PFSK-1 (cell line): ENCODE data around the gene ZNF557.

ENCODE experiments used
- POLR2AphosphoS5 ChIP-seq: IDR thresholded peaks from 2 replicates; pipeline ENCODE4 v1.6.1; 2012; ENCODE audit warnings: low read depth, mild to moderate bottlenecking, control low read depth, low read length, moderate library complexity
- SIN3A ChIP-seq: IDR thresholded peaks from 2 replicates; pipeline ENCODE4 v1.6.1; 2012; ENCODE audit warnings: mild to moderate bottlenecking, low read length, moderate library complexity, borderline replicate concordance; ENCODE audit not compliant: insufficient read depth
- TF ChIP-seq, protein P1 (sequence below), 2 experiments: IDR thresholded peaks; 2 replicates each; pipeline versions ENCODE4 v1.6.1 to v1.8.0; 2011 to 2012; ENCODE audit warnings: low read depth in 2 of 2, low read length in 2 of 2, control low read depth in 1 of 2, inconsistent platforms in 1 of 2, mild to moderate bottlenecking in 1 of 2, moderate library complexity in 1 of 2; ENCODE audit not compliant: insufficient read depth in 1 of 2

DNA sequence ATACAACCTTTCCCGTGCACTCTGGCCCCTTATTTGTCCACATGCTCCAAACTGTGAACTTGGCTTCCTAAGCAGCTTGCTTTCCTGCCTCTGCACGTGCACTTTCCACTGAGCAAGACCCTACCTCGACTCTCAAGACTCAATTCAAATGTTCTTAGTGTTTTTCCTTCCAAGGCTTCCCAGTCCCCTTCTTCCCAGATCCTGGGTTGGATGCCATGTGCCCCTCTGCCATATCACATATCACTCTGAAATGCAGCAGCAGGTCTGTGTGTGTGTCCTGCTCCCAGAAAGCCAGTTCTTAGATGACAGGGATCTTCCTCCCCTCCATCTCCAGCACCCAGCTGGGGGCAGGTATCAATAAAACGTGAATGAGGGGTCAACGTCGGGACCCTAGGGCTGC, 3.0 kb downstream of the ZNF557 start:
- TF ChIP-seq, protein P1, sequence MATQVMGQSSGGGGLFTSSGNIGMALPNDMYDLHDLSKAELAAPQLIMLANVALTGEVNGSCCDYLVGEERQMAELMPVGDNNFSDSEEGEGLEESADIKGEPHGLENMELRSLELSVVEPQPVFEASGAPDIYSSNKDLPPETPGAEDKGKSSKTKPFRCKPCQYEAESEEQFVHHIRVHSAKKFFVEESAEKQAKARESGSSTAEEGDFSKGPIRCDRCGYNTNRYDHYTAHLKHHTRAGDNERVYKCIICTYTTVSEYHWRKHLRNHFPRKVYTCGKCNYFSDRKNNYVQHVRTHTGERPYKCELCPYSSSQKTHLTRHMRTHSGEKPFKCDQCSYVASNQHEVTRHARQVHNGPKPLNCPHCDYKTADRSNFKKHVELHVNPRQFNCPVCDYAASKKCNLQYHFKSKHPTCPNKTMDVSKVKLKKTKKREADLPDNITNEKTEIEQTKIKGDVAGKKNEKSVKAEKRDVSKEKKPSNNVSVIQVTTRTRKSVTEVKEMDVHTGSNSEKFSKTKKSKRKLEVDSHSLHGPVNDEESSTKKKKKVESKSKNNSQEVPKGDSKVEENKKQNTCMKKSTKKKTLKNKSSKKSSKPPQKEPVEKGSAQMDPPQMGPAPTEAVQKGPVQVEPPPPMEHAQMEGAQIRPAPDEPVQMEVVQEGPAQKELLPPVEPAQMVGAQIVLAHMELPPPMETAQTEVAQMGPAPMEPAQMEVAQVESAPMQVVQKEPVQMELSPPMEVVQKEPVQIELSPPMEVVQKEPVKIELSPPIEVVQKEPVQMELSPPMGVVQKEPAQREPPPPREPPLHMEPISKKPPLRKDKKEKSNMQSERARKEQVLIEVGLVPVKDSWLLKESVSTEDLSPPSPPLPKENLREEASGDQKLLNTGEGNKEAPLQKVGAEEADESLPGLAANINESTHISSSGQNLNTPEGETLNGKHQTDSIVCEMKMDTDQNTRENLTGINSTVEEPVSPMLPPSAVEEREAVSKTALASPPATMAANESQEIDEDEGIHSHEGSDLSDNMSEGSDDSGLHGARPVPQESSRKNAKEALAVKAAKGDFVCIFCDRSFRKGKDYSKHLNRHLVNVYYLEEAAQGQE (IDR thresholded peaks at IDR 0.05; ENCODE audit: insufficient read depth in 1 of 2, low read depth in 2 of 2, low read length in 2 of 2), result no peak
- TF ChIP-seq POLR2AphosphoS5, result no peak
- no peak for TF ChIP-seq SIN3A
